ENCODE results near the gene INA. TPM values are rescaled to one million over a fixed set of nuclear protein-coding genes. Genes with fewer than 3 reads are reported as not detected.

INA gene
- total and polyA plus RNA-seq, 2 donors (not counting 1 experiment from before 2014, with no cell fraction given) = 0.50 to 3.5 TPM

DNA sequence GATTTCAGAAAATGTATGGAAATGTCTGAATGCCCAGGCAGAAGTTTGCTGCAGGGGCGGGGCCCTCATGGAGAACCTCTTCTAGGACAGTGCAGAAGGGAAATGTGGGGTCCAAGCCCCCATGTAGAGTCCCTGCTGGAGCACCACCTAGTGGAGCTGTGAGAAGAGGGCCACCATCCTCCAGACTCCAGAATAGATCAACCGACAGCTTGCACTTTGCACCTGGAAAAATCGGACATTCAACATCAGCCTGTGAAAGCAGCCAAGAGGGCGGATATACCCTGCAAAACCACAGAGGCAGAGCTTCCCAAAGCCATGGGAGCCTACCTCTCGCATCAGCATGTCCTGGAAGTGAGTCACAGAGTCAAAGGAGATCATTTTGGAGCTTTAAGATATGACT lies 16.9 kb upstream of the INA start:
- H3K27ac ChIP-seq (ENCODE audit: insufficient read depth, low read length) = no peak overlapping the region
- TF ChIP-seq EZH2 (IDR thresholded peaks at IDR 0.05; ENCODE audit: low read length, missing control alignments) = no peak
- TF ChIP-seq, protein P1, sequence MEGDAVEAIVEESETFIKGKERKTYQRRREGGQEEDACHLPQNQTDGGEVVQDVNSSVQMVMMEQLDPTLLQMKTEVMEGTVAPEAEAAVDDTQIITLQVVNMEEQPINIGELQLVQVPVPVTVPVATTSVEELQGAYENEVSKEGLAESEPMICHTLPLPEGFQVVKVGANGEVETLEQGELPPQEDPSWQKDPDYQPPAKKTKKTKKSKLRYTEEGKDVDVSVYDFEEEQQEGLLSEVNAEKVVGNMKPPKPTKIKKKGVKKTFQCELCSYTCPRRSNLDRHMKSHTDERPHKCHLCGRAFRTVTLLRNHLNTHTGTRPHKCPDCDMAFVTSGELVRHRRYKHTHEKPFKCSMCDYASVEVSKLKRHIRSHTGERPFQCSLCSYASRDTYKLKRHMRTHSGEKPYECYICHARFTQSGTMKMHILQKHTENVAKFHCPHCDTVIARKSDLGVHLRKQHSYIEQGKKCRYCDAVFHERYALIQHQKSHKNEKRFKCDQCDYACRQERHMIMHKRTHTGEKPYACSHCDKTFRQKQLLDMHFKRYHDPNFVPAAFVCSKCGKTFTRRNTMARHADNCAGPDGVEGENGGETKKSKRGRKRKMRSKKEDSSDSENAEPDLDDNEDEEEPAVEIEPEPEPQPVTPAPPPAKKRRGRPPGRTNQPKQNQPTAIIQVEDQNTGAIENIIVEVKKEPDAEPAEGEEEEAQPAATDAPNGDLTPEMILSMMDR (conservative IDR thresholded peaks at IDR 0.05 in 1 of 2, IDR thresholded peaks at IDR 0.05 in 1 of 2; ENCODE audit: low read depth in 1 of 2, low read length in 2 of 2) = no peak
- H3K9me3 ChIP-seq (ENCODE audit: control insufficient read depth, insufficient read depth, low read depth, low read length) = no peaks in the 10 kb centered on the region
- H3K4me3 ChIP-seq (replicated peaks in 1 of 4; ENCODE audit: control extremely low read depth in 1 of 4, insufficient read depth in 1 of 4, low read depth in 3 of 4, low read length in 4 of 4) = no peak overlapping the region
- H3K27me3 ChIP-seq (ENCODE audit: control insufficient read depth, insufficient read depth, low read length) = peaks cover 4% of the 10 kb centered on the region
- H3K4me1 ChIP-seq (ENCODE audit: control insufficient read depth, extremely low read depth, insufficient read depth, low read length) = no peaks in the 10 kb centered on the region
- no peak for DNase-seq (ENCODE audit: low read depth in 2 of 2)
- H3K79me2 ChIP-seq (ENCODE audit: control insufficient read depth, insufficient read depth, low read length) = no peaks in the 10 kb centered on the region
- H2AFZ ChIP-seq (ENCODE audit: low read length) = no peak overlapping the region
- no peak overlapping the region for H3K9ac ChIP-seq (ENCODE audit: insufficient read depth, low read length)
- no peak overlapping the region for H3K4me2 ChIP-seq (ENCODE audit: extremely low read depth, insufficient read depth, low read length)
- H4K20me1 ChIP-seq (ENCODE audit: control insufficient read depth, extremely low read depth, insufficient read depth, low read length) = no peaks in the 10 kb centered on the region
- no peaks in the 10 kb centered on the region for H3K36me3 ChIP-seq (ENCODE audit: control insufficient read depth, insufficient read depth, low read length)

DNA sequence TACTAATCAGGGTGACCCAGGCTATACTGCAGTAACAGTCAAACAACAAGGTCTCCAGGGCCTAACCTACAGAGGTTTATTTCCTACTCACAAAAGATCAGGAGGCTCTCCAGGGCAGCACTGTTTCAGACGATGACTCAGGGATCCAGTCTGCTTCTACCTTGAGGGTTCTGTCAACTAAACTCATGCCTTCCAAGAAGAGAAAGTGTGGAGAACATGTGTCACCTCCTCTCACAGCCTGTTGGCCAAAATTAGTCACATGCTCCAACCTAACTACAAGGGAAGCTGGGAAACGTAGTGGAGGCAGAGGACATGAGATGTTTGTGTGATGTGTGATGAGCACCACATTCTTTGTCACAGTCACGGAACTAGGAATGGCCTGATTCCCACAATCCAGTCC lies 14.7 kb upstream of the INA start:
- H3K4me3 ChIP-seq (replicated peaks in 1 of 4; ENCODE audit: control extremely low read depth in 1 of 4, insufficient read depth in 1 of 4, low read depth in 3 of 4, low read length in 4 of 4) = no peak overlapping the region
- no peaks in the 10 kb centered on the region for H3K36me3 ChIP-seq (ENCODE audit: control insufficient read depth, insufficient read depth, low read length)
- H3K9me3 ChIP-seq (ENCODE audit: control insufficient read depth, insufficient read depth, low read depth, low read length) = no peaks in the 10 kb centered on the region
- no peak overlapping the region for H2AFZ ChIP-seq (ENCODE audit: low read length)
- no peak overlapping the region for H3K9ac ChIP-seq (ENCODE audit: insufficient read depth, low read length)
- H4K20me1 ChIP-seq (ENCODE audit: control insufficient read depth, extremely low read depth, insufficient read depth, low read length) = no peaks in the 10 kb centered on the region
- H3K4me2 ChIP-seq (ENCODE audit: extremely low read depth, insufficient read depth, low read length) = no peak overlapping the region
- TF ChIP-seq, protein P1 (conservative IDR thresholded peaks at IDR 0.05 in 1 of 2, IDR thresholded peaks at IDR 0.05 in 1 of 2; ENCODE audit: low read depth in 1 of 2, low read length in 2 of 2) = no peak
- no peak for TF ChIP-seq EZH2 (IDR thresholded peaks at IDR 0.05; ENCODE audit: low read length, missing control alignments)
- peaks cover 10% of the 10 kb centered on the region for H3K27me3 ChIP-seq (ENCODE audit: control insufficient read depth, insufficient read depth, low read length)
- H3K4me1 ChIP-seq (ENCODE audit: control insufficient read depth, extremely low read depth, insufficient read depth, low read length) = no peaks in the 10 kb centered on the region
- H3K79me2 ChIP-seq (ENCODE audit: control insufficient read depth, insufficient read depth, low read length) = no peaks in the 10 kb centered on the region
- peak in 1 of 2 donors; percentile 17 for DNase-seq (ENCODE audit: low read depth in 2 of 2)
- no peak overlapping the region for H3K27ac ChIP-seq (ENCODE audit: insufficient read depth, low read length)

DNA sequence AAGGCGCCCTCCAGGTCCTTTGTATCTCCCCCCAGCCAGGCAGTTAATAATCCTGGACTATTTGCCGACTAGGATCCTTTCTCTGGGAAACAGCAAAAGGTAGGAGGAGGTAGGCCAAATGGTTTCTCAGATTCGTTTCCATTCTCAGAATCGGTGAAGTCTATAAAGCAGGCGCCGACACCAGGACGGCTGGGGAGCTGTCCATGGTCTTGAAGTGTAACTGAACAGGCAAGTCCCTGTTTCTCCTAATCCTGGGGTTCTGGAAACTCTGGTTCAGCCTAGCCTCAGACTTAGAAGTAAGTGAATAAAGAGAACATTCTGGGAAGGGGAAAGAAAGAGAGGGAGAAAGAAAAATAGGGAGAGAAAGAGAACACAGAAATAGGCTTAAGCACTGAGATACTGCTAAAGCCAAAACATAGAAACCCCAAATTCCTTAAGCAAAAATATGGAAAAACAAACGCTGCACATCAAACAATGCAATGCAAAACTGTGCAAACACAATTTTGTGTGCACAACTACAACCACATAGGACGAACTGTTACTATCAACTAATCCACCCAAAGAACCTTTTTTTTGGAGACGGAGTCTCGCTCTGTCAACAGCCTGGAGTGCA lies 11.1 kb upstream of the INA start:
- Histone ChIP-seq H3K27ac (ENCODE audit: insufficient read depth, low read length) (no peak overlapping the region), H3K4me3 (replicated peaks in 1 of 4; ENCODE audit: control extremely low read depth in 1 of 4, insufficient read depth in 1 of 4, low read depth in 3 of 4, low read length in 4 of 4) (no peak overlapping the region), H3K4me2 (ENCODE audit: extremely low read depth, insufficient read depth, low read length) (no peak overlapping the region), H3K36me3 (ENCODE audit: control insufficient read depth, insufficient read depth, low read length) (no peaks in the 10 kb centered on the region), H3K9ac (ENCODE audit: insufficient read depth, low read length) (no peak overlapping the region), H3K79me2 (ENCODE audit: control insufficient read depth, insufficient read depth, low read length) (no peaks in the 10 kb centered on the region), H3K4me1 (ENCODE audit: control insufficient read depth, extremely low read depth, insufficient read depth, low read length) (no peaks in the 10 kb centered on the region), H3K9me3 (ENCODE audit: control insufficient read depth, insufficient read depth, low read depth, low read length) (no peaks in the 10 kb centered on the region), H2AFZ (ENCODE audit: low read length) (no peak overlapping the region), H4K20me1 (ENCODE audit: control insufficient read depth, extremely low read depth, insufficient read depth, low read length) (no peaks in the 10 kb centered on the region), H3K27me3 (ENCODE audit: control insufficient read depth, insufficient read depth, low read length) (peaks cover 10% of the 10 kb centered on the region)
- peak; percentile 71 to 81 for DNase-seq (ENCODE audit: low read depth in 2 of 2)
- TF ChIP-seq, protein P1 (conservative IDR thresholded peaks at IDR 0.05 in 1 of 2, IDR thresholded peaks at IDR 0.05 in 1 of 2; ENCODE audit: low read depth in 1 of 2, low read length in 2 of 2) = no peak
- TF ChIP-seq EZH2 (IDR thresholded peaks at IDR 0.05; ENCODE audit: low read length, missing control alignments) = no peak

Measured in fibroblast of lung (primary cell).